Stimulated activated CD4-positive, alpha-beta T cell treated with anti-CD3 and anti-CD28 coated beads, TNF-alpha, amount 100 ng/mL, for 24 hours (primary cell): ENCODE data around the gene EIF3M.

Experiments used
- DNase-seq, 3 experiments: peaks; one replicate each; pipeline ENCODE4 v3.0.0-alpha.2; 2020; ENCODE audit warnings: low read depth in 3 of 3

The EIF3M gene

GRCh38 chr11:32583459-32584271 lies at the start of gene EIF3M:
Gene EIF3M (plus strand): TSS chr11:32583831. CDS start chr11:32583888, 57 bp downstream.
- DNase-seq, result peak; percentile 93 to 95 (median 94)

- no peak for DNase-seq
These were observed 44.8 kb upstream of the EIF3M start for GRCh38 chr11:32538804-32539203.

- no peak for DNase-seq
These were observed 33.9 kb upstream of the EIF3M start for GRCh38 chr11:32549611-32550187.

- DNase-seq, result no peak
These were observed 33.4 kb upstream of the EIF3M start for GRCh38 chr11:32550207-32550606.

- DNase-seq, result no peak
These were observed 28.5 kb upstream of the EIF3M start for GRCh38 chr11:32555091-32555490.

GRCh38 chr11:32555895-32556294 lies 27.7 kb upstream of the EIF3M start:
- no peak for DNase-seq

- no peak for DNase-seq
These were observed 21.8 kb upstream of the EIF3M start for GRCh38 chr11:32561835-32562234.

- no peak for DNase-seq
These were observed 20.6 kb upstream of the EIF3M start for GRCh38 chr11:32562839-32563599.

GRCh38 chr11:32563600-32563959 lies 20.1 kb upstream of the EIF3M start:
- no peak for DNase-seq

- DNase-seq, result no peak
These were observed 17.1 kb upstream of the EIF3M start for GRCh38 chr11:32566517-32566916.

GRCh38 chr11:32567154-32567553 lies 16.5 kb upstream of the EIF3M start:
- DNase-seq, result no peak

- no peak for DNase-seq
These were observed 14.2 kb upstream of the EIF3M start for GRCh38 chr11:32569313-32569881.

- DNase-seq, result no peak
These were observed 12.6 kb upstream of the EIF3M start for GRCh38 chr11:32571039-32571438.

GRCh38 chr11:32573228-32573627 lies 10.4 kb upstream of the EIF3M start:
- no peak for DNase-seq

- DNase-seq, result no peak
These were observed 9.2 kb upstream of the EIF3M start for GRCh38 chr11:32574421-32574820.

- DNase-seq, result no peak
These were observed 8.6 kb upstream of the EIF3M start for GRCh38 chr11:32575070-32575469.

GRCh38 chr11:32576456-32576855 lies 7.2 kb upstream of the EIF3M start:
- no peak for DNase-seq

- DNase-seq, result no peak
These were observed 2.7 kb upstream of the EIF3M start for GRCh38 chr11:32580967-32581366.

- DNase-seq, result no peak
These were observed 2.1 kb upstream of the EIF3M start for GRCh38 chr11:32581556-32581955.

GRCh38 chr11:32584921-32585320 lies 1.3 kb downstream of the EIF3M start:
- DNase-seq, result no peak

- DNase-seq, result no peak
These were observed 3.1 kb downstream of the EIF3M start for GRCh38 chr11:32586576-32587190.

GRCh38 chr11:32594272-32594671 lies 10.6 kb downstream of the EIF3M start:
- DNase-seq, result no peak
